ENCODE results near the gene CCDC18.
"Not testable (repeated sequence)": the region's sequence is repeated elsewhere in the genome, so short reads cannot be mapped to it uniquely, and the experiment has no call there.

The CCDC18 gene

DNA sequence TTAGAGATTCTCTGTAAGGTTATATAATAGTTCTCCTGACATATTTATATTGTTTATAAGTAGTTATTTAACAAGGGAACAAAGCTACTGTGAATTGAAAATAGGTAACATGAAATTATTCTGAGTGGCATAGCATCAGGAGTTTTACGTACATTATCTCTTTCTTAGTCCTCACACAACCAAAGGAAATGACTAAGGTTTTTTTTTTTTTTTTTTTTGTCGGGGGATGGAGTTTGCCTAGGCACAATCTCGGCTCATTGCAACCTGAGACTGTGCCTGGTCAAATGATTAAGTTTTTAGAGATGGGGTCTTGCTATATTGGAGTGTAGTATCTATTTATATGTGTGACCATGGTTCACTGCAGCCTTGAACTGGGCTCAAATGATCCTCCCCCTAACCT is 25.2 kb upstream of the CCDC18 start:
- no peaks in the 10 kb centered on the region for H3K9me3 Mint-ChIP-seq
- ATAC-seq (replicated peaks; ENCODE audit: extremely low read depth, poor library complexity, severe bottlenecking) (no peak), DNase-seq (ENCODE audit: low spot score in 2 of 2) (no peak)
- peaks cover 6% of the 10 kb centered on the region for H3K4me1 Mint-ChIP-seq
- no peak overlapping the region for H3K27ac Mint-ChIP-seq (ENCODE audit: low read depth)
- H3K27me3 Mint-ChIP-seq = no peaks in the 10 kb centered on the region
- no peak overlapping the region for H3K4me3 Mint-ChIP-seq
- H3K36me3 Mint-ChIP-seq (ENCODE audit: insufficient read depth) = peaks cover 58% of the 10 kb centered on the region

DNA sequence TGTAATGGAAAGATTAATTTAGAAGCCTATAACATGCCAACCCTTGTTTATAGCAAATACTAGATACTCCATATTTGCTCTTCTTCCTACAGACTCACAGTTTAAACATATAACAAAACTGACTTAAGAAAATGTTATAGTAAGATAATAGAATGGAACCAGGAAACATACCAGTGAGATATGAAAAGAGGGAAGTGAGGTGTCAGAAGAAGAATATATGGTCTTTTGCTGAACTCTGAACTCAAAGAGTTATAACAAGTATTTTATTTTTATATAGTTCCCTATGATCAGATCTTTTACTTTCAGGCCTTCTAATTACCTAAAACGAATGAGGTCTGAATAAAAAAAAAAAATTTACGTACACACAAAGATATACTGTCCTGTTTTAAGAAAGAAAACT is 21.2 kb upstream of the CCDC18 start:
- DNase-seq (ENCODE audit: low spot score in 2 of 2) = no peak
- Mint-ChIP-seq H3K4me3 (no peak overlapping the region), H3K4me1 (peaks cover 26% of the 10 kb centered on the region), H3K27me3 (no peaks in the 10 kb centered on the region), H3K9me3 (no peaks in the 10 kb centered on the region), H3K36me3 (ENCODE audit: insufficient read depth) (peaks cover 51% of the 10 kb centered on the region), H3K27ac (ENCODE audit: low read depth) (no peak overlapping the region)
- ATAC-seq (replicated peaks; ENCODE audit: extremely low read depth, poor library complexity, severe bottlenecking) = no peak

DNA sequence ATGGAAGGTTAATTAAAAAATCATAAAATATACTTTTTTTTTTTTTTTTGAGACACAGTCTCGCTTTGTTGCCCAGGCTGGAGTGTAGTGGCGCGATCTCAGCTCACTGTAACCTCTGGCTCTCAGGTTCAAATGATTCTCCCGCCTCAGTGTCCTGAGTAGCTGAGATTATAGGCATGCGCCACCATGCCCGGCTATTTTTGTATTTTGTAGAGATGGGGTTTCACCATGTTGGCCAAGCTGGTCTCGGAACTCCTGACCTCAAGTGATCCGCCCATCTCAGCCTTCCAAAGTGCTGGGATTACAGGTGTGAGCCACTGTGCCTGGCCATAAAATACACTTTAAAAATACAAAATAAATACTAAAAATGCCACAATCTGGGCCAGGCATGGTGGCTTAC is 17.2 kb upstream of the CCDC18 start:
- not testable (repeated sequence) for H3K27me3 Mint-ChIP-seq; ATAC-seq (replicated peaks; ENCODE audit: extremely low read depth, poor library complexity, severe bottlenecking); DNase-seq (ENCODE audit: low spot score in 2 of 2); H3K9me3 Mint-ChIP-seq; H3K4me3 Mint-ChIP-seq
- H3K36me3 Mint-ChIP-seq (ENCODE audit: insufficient read depth) = peaks cover 23% of the 10 kb centered on the region
- peaks cover 58% of the 10 kb centered on the region for H3K4me1 Mint-ChIP-seq
- H3K27ac Mint-ChIP-seq (ENCODE audit: low read depth) = peak overlapping the region; percentile 23

- ATAC-seq (replicated peaks; ENCODE audit: extremely low read depth, poor library complexity, severe bottlenecking) = no peak
- no peak for DNase-seq (ENCODE audit: low spot score in 2 of 2)
- Mint-ChIP-seq H3K4me1 (peaks cover 71% of the 10 kb centered on the region), H3K36me3 (ENCODE audit: insufficient read depth) (peaks cover 15% of the 10 kb centered on the region), H3K27me3 (no peaks in the 10 kb centered on the region), H3K27ac (ENCODE audit: low read depth) (peak overlapping the region; percentile 75), H3K9me3 (no peaks in the 10 kb centered on the region), H3K4me3 (no peak overlapping the region)
These were observed 15.7 kb upstream of the CCDC18 start for GRCh38 chr1:93164816-93165215.

DNA sequence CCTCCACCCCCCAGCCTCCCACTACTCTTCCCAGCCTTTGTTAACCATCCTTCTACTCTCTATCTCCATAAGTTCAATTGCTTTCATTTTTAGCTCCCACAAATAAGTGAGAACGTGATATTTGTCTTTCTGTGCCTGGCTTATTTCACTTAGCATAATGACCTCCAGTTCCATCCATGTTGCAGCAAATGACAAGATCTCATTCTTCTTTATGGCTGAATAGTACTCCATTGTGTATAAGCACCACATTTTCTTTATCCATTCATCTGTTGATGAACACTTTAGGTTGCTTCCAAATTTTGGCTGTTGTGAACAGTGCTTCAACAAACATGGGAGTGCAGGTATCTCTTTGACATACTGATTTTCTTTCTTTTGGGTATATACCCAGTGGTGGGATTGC is 14.6 kb upstream of the CCDC18 start:
- ATAC-seq (replicated peaks; ENCODE audit: extremely low read depth, poor library complexity, severe bottlenecking); H3K4me3 Mint-ChIP-seq; H3K27me3 Mint-ChIP-seq; H3K9me3 Mint-ChIP-seq; DNase-seq (ENCODE audit: low spot score in 2 of 2): not testable (repeated sequence)
- peaks cover 73% of the 10 kb centered on the region for H3K4me1 Mint-ChIP-seq
- H3K36me3 Mint-ChIP-seq (ENCODE audit: insufficient read depth) = peaks cover 13% of the 10 kb centered on the region
- peak overlapping the region; percentile 17 for H3K27ac Mint-ChIP-seq (ENCODE audit: low read depth)

DNA sequence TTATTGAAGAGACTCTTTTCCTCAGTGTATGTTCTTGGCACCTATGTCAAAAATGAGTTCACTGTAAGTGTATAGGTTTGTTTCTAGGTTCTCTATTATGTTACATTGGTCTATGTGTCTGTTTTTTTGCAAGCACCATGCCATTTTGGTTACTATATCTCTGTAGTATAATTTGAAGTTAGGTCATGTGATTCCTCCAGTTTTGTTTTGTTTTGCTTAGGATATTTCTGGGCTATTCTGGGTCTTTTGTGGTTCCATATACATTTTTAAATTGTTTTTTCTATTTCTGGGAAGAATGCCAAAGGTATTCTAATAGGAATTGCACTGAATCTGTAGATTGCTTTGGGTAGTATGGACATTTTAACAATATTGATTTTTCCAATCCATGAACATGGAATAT is 13.5 kb upstream of the CCDC18 start:
- H3K9me3 Mint-ChIP-seq = no peaks in the 10 kb centered on the region
- no peaks in the 10 kb centered on the region for H3K27me3 Mint-ChIP-seq
- H3K4me1 Mint-ChIP-seq = peaks cover 73% of the 10 kb centered on the region
- H3K27ac Mint-ChIP-seq (ENCODE audit: low read depth) = no peak overlapping the region
- no peak for ATAC-seq (replicated peaks; ENCODE audit: extremely low read depth, poor library complexity, severe bottlenecking)
- H3K36me3 Mint-ChIP-seq (ENCODE audit: insufficient read depth) = peaks cover 13% of the 10 kb centered on the region
- no peak for DNase-seq (ENCODE audit: low spot score in 2 of 2)
- H3K4me3 Mint-ChIP-seq = no peak overlapping the region

- peak overlapping the region; percentile 80 for H3K4me3 Mint-ChIP-seq
- not testable (repeated sequence) for DNase-seq (ENCODE audit: low spot score in 2 of 2); H3K27ac Mint-ChIP-seq (ENCODE audit: low read depth); ATAC-seq (replicated peaks; ENCODE audit: extremely low read depth, poor library complexity, severe bottlenecking); H3K9me3 Mint-ChIP-seq; H3K27me3 Mint-ChIP-seq
- peaks cover 18% of the 10 kb centered on the region for H3K36me3 Mint-ChIP-seq (ENCODE audit: insufficient read depth)
- H3K4me1 Mint-ChIP-seq = peaks cover 76% of the 10 kb centered on the region
These were observed 10.3 kb upstream of the CCDC18 start for GRCh38 chr1:93170141-93170678.

GRCh38 chr1:93171549-93172034 is 8.9 kb upstream of the CCDC18 start:
- Mint-ChIP-seq H3K9me3 (no peaks in the 10 kb centered on the region), H3K36me3 (ENCODE audit: insufficient read depth) (peaks cover 18% of the 10 kb centered on the region), H3K27ac (ENCODE audit: low read depth) (peak overlapping the region; percentile 64), H3K4me3 (peak overlapping the region; percentile 80), H3K27me3 (no peaks in the 10 kb centered on the region), H3K4me1 (peaks cover 75% of the 10 kb centered on the region)
- ATAC-seq (replicated peaks; ENCODE audit: extremely low read depth, poor library complexity, severe bottlenecking) = no peak
- no peak for DNase-seq (ENCODE audit: low spot score in 2 of 2)

DNA sequence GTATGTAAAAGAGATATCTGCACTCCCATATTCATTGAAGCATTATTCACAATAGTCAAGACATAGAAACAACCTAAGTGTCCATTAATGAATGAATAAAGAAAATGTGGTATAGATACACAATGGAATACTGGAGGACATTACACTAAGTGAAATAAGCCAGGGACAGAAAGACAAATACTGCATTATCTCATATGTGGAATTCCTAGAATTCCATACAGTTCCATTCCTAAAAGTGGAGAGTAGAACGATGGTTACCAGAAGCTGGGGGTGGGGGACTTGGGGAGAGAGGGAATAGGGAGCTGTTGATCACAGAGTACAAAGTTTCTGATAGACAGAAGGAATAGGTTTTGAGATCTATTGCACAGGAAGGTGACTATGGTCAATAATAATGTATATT is 7.7 kb upstream of the CCDC18 start:
- no peak for ATAC-seq (replicated peaks; ENCODE audit: extremely low read depth, poor library complexity, severe bottlenecking)
- no peak overlapping the region for H3K27ac Mint-ChIP-seq (ENCODE audit: low read depth)
- no peaks in the 10 kb centered on the region for H3K27me3 Mint-ChIP-seq
- peaks cover 16% of the 10 kb centered on the region for H3K36me3 Mint-ChIP-seq (ENCODE audit: insufficient read depth)
- H3K9me3 Mint-ChIP-seq = no peaks in the 10 kb centered on the region
- no peak for DNase-seq (ENCODE audit: low spot score in 2 of 2)
- peak overlapping the region; percentile 80 for H3K4me3 Mint-ChIP-seq
- peaks cover 69% of the 10 kb centered on the region for H3K4me1 Mint-ChIP-seq

DNA sequence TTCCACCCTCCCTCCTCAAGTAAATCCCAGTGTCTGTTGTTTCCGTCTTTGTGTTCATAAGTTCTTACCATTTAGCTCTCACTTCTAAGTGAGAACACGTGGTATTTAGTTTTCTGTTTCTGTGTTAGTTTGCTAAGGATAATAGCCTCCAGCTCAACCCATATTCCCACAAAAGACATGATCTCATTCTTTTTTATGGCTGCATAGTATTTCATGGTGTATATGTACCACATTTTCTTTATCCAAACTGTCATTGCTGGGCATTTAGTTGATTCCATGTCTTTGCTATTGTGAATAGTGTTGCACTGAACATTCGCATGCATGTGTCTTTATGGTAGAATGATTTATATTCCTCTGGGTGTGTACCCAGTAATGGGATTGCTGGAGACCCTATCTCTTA is 5.9 kb upstream of the CCDC18 start:
- H3K27me3 Mint-ChIP-seq; DNase-seq (ENCODE audit: low spot score in 2 of 2); H3K27ac Mint-ChIP-seq (ENCODE audit: low read depth); H3K9me3 Mint-ChIP-seq; ATAC-seq (replicated peaks; ENCODE audit: extremely low read depth, poor library complexity, severe bottlenecking): not testable (repeated sequence)
- H3K4me3 Mint-ChIP-seq = peak overlapping the region; percentile 37
- H3K4me1 Mint-ChIP-seq = peaks cover 68% of the 10 kb centered on the region
- peaks cover 14% of the 10 kb centered on the region for H3K36me3 Mint-ChIP-seq (ENCODE audit: insufficient read depth)

DNA sequence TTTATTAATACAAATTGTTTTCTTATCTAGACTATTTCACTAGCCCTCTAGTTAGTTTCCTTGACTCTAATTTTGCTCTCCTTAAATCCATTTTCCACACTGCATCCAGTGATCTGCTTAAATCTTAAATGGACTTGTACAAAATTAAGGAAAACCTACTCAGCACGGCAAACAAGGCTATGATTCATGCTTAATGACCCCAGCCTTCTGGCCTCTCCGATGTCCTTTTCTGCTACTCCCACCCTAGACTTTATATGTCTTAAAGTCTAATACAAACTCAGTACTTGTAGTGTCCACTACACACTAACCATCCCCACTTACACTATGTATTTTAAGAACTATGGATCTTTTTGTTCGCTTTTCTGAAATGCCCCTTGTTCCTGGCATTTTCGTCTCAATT is 2.5 kb upstream of the CCDC18 start:
- ATAC-seq (replicated peaks; ENCODE audit: extremely low read depth, poor library complexity, severe bottlenecking) (no peak), DNase-seq (ENCODE audit: low spot score in 2 of 2) (no peak)
- peaks cover 19% of the 10 kb centered on the region for H3K36me3 Mint-ChIP-seq (ENCODE audit: insufficient read depth)
- no peaks in the 10 kb centered on the region for H3K9me3 Mint-ChIP-seq
- H3K27ac Mint-ChIP-seq (ENCODE audit: low read depth) = peak overlapping the region; percentile 96
- peak overlapping the region; percentile 89 for H3K4me3 Mint-ChIP-seq
- H3K27me3 Mint-ChIP-seq = no peaks in the 10 kb centered on the region
- peaks cover 61% of the 10 kb centered on the region for H3K4me1 Mint-ChIP-seq

DNA sequence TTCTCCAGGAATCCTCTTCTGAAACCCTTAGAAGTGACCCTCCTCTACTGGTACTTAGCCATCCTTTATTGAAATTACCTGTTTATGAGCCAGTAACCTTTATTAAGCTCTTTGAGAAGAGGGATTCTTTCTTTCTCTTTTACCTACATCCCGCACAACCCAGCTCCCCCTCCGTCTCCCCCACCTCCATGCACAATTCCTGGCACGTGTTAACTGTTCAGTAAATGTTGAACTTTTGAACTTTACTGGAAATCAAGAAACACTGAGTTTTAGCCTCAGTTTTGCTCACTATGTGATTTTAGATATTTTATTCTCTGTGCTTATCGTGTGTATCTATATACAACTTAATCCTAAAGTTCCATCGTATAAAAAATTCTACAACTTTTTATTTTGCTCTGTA is 2.1 kb upstream of the CCDC18 start:
- DNase-seq (ENCODE audit: low spot score in 2 of 2) = no peak
- H3K27ac Mint-ChIP-seq (ENCODE audit: low read depth) = peak overlapping the region; percentile 96
- ATAC-seq (replicated peaks; ENCODE audit: extremely low read depth, poor library complexity, severe bottlenecking) = no peak
- H3K9me3 Mint-ChIP-seq = no peaks in the 10 kb centered on the region
- peaks cover 19% of the 10 kb centered on the region for H3K36me3 Mint-ChIP-seq (ENCODE audit: insufficient read depth)
- H3K4me1 Mint-ChIP-seq = peaks cover 57% of the 10 kb centered on the region
- no peaks in the 10 kb centered on the region for H3K27me3 Mint-ChIP-seq
- peak overlapping the region; percentile 89 for H3K4me3 Mint-ChIP-seq

DNA sequence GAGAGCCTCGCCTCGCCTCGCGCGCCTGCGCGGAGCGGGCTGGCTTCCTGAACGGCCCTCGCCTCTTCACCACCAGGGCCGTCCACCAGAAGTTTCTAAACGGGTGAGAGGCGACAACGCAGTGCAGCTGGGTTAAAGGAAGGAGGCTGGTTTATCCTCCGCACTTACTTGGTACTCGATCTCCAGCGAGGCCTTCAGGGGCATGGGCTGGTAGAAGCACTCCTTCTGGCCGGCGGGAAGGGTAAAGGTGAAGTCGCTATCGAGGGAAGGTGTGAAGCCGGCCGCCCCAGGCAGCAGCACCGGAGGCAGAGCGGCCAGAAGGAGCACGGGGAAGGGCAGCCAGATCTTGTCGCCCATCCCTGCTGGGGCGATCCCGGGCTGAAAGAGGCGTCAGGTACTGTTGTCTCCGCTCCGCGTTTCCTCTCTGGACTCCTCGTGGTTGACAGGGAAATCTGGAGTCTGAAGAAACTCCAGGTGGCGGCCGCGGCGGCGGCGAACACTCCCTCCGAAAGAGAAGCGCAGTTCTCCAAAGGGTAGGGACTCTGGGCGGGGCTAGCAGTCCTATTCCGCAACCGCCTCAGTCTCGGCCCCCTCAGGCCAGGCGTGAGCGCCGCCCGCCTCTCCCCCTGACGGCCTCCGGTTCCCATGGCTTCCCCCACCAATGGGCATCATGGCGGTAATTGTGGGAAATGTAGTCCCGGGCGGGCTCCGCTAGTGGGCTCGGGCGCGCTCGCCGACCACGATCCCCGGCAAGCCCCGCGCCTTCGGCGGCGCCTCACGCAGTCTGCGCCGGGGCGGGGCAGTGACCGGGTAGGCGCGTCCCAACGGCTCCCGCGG is 420 bp upstream of the CCDC18 start, which contains the start of gene TMED5:
Gene TMED5 (minus strand): TSS at position 528 of the 837 bp plus-strand sequence. CDS start 171 bp downstream, at position 357.
- Mint-ChIP-seq H3K4me3 (peak within 1 kb of the TSS; percentile 89), H3K4me1 (peaks cover 52% of the 10 kb centered on the region), H3K36me3 (ENCODE audit: insufficient read depth) (peaks cover 14% of the 10 kb centered on the region), H3K9me3 (no peaks in the 10 kb centered on the region), H3K27me3 (no peaks in the 10 kb centered on the region), H3K27ac (ENCODE audit: low read depth) (peak within 1 kb of the TSS; percentile 96)
- DNase-seq (ENCODE audit: low spot score in 2 of 2) (peak; percentile 89 to 95), ATAC-seq (replicated peaks; ENCODE audit: extremely low read depth, poor library complexity, severe bottlenecking) (peak; percentile 80)
